A549 treated with ZK216348 at 1 μM for 4 hours (cell line): ENCODE results near the gene TTBK1. TPM values are rescaled to one million over a fixed set of nuclear protein-coding genes. Genes with fewer than 3 reads are reported as not detected.

Experiments
- total RNA-seq: library from RNA; stranded (reverse); fragments of 200-300 nt; extraction: Qiagen RNA extraction; gene quantifications from 5 replicates; pipeline ENCODE4 v1.2.3, GENCODE V29; 2022; ENCODE audit warnings: low read depth

TTBK1 gene
- 0.06 to 0.10 TPM (median 0.08 TPM) in 4 of 5 replicates, not detected in the other for total RNA-seq

DNA sequence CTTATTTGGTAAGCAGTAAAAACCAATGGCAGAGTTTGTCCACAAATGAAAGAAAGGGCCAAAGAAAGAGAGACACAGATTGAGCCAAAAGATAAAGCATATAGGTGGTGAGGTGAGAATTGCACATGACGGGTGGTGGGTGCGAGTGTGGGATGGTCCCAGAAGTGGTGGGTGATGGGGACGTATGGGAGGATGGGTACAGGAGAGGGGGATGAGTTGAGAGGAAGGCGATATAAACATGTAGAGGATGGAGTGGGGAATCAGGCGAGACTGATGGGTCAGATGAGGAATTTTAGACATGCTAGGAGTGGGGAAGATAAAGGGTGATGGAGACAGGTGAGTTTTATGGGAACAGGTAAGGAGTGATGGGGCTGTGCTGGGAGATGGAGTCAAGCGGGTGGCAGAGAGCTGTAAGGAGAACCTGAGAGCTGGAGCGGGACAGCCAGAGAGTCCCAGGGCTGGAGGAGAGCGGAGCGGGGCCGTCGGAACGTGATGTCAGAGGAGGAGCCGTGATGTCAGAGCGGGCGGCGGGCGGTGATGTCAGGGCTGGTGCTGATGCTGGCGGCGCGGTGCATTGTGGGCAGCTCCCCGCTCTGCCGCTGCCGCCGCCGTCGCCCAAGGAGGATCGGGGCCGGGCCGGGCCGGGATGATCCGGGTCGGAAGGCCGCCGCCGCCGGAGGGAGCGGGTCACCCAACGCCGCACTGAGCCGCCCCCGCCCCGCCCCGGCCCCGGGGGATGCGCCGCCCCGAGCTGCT, at the start of gene TTBK1:
TTBK1 (plus strand) TSS at position 574 of the 756 bp plus-strand sequence. CDS start 3,180 bp downstream, outside the sequence.

GRCh38 chr6:43228951-43229802, 14.1 kb upstream of the TTBK1 start, which contains the start of gene DNPH1:
TSS of gene DNPH1 (minus strand) at chr6:43229481. CDS start at chr6:43229456, 25 bp downstream.

DNA sequence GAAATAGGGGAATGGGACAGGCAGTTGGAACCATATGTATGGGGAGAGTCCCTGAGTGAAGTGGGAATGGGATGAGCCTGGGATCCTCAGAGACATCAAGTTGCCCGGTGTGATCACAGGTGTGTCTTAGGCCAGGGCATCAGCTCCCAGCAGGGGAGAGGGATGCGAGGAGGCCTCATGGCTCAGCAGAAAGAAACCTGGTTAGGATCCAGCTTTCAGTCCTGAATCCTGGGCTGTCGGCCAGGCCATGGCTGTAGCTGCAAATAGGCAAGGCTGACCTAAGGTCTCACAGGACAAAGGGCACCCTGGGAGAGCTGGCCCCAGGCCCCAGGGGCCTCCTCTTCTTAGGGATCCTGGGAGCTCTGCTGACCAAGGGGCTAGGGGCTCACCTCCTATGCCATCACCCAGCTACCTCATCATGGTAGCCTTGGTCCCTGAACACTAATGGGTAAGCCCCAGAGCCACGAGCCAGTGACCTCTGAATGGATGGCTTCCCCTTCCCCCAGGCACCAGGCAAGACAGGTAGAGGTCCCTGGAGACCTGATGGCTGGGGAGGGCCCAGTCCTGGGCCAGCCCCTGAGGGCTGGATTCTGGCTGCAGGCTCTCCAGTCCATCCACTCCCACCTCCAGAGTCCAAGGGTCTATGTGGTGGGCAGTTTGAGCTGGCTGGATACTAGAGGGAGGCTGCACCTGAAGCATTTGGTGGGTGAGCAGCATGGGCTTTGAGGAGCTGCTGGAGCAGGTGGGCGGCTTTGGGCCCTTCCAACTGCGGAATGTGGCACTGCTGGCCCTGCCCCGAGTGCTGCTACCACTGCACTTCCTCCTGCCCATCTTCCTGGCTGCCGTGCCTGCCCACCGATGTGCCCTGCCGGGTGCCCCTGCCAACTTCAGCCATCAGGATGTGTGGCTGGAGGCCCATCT, 54.6 kb downstream of the TTBK1 start, which contains the start of gene SLC22A7:
SLC22A7 (plus strand) TSS at position 617 of the 921 bp plus-strand sequence; CDS start at position 716, 99 bp downstream.

GRCh38 chr6:43308101-43308989, 65.1 kb downstream of the TTBK1 start, which contains the start of gene CRIP3:
TSS of gene CRIP3 (minus strand) at chr6:43308826. CDS start at chr6:43308792, 34 bp downstream.

Other genes with a start within 250 kb of the TTBK1 start
- gene MEA1, start 229.5 kb upstream of the TTBK1 start, total RNA-seq: 90.3 to 112 TPM (median 91.5 TPM) in 5 replicates
- gene KLHDC3, start 229.2 kb upstream of the TTBK1 start, total RNA-seq: 22.2 to 31.7 TPM (median 30.9 TPM) in 5 replicates
- gene RRP36, start 221.9 kb upstream of the TTBK1 start, total RNA-seq: 67.6 to 88.6 TPM (median 72.1 TPM) in 5 replicates
- gene CUL7, start 189.6 kb upstream of the TTBK1 start, total RNA-seq: 5.2 to 9.4 TPM (median 8.0 TPM) in 5 replicates
- 44.1 to 63.1 TPM (median 54.2 TPM) in 5 replicates for gene MRPL2, start 184.0 kb upstream of the TTBK1 start, total RNA-seq
- 4.4 to 7.9 TPM (median 6.8 TPM) in 5 replicates for gene KLC4, start 183.8 kb upstream of the TTBK1 start, total RNA-seq
- 3.1 to 5.5 TPM (median 4.1 TPM) in 5 replicates for gene PTK7, start 167.2 kb upstream of the TTBK1 start, total RNA-seq
- 10.8 to 20.2 TPM (median 17.8 TPM) in 5 replicates for gene SRF, start 72.2 kb upstream of the TTBK1 start, total RNA-seq
- gene CUL9, start 61.3 kb upstream of the TTBK1 start, total RNA-seq: 6.2 to 9.5 TPM (median 9.3 TPM) in 5 replicates
- 55.7 to 104 TPM (median 97.9 TPM) in 5 replicates for gene DNPH1, start 14.0 kb upstream of the TTBK1 start, total RNA-seq
- gene SLC22A7, start 54.8 kb downstream of the TTBK1 start, total RNA-seq: not detected in 5 replicates
- 0.28 to 0.64 TPM (median 0.44 TPM) in 4 of 5 replicates, not detected in the other for gene CRIP3, start 65.3 kb downstream of the TTBK1 start, total RNA-seq
- gene ZNF318, start 126.2 kb downstream of the TTBK1 start, total RNA-seq: 3.7 to 6.0 TPM (median 5.2 TPM) in 5 replicates
- gene ABCC10, start 184.1 kb downstream of the TTBK1 start, total RNA-seq: 6.8 to 11.0 TPM (median 10.0 TPM) in 5 replicates
- 3.6 to 7.8 TPM (median 7.3 TPM) in 5 replicates for gene DLK2, start 212.1 kb downstream of the TTBK1 start, total RNA-seq
- gene TJAP1, start 234.1 kb downstream of the TTBK1 start, total RNA-seq: 13.1 to 21.7 TPM (median 18.4 TPM) in 5 replicates